ENCODE data around the gene MRPL1. TPM values are rescaled to one million over a fixed set of nuclear protein-coding genes. Genes with fewer than 3 reads are reported as not detected.

Gene MRPL1
- total RNA-seq, 1 experiment from 2014 or later: 18.3 TPM

DNA sequence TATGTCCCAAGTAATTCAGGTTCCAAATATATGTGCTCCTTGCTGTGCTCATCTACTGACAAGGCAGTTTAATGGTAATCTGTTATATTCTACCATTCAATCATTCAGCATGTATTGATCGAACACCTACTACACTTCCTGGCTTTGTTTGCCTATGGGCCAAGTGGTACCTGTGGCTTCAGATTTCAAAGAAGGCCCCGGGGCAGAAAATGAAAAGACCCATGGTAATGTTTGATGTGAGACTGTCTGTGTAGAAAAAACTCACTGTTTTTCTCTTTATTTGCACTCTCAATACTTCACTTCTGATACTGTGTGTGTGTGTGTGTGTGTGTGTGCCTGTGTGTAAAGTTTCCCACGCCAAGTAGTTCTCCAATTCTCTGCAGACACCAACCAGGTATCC lies 133.4 kb downstream of the MRPL1 start:
- Histone ChIP-seq H3K36me3 (ENCODE audit: control insufficient read depth, insufficient read depth, low read length) (no peaks in the 10 kb centered on the region), H3K9me3 (ENCODE audit: control insufficient read depth, insufficient read depth, low read depth, low read length) (no peaks in the 10 kb centered on the region), H3K27me3 (ENCODE audit: control insufficient read depth, insufficient read depth, low read length) (no peaks in the 10 kb centered on the region), H3K27ac (ENCODE audit: low read length) (no peak overlapping the region), H3K4me1 (ENCODE audit: control insufficient read depth, insufficient read depth, low read length) (no peaks in the 10 kb centered on the region), H3K4me3 (ENCODE audit: low read depth in 2 of 2, low read length in 2 of 2) (no peak overlapping the region)
- ChIA-PET POLR2A (no interaction called here), CTCF (no interaction called here)
- BruUV-seq (replicated peaks): no TSS peak
- TF ChIP-seq POLR2AphosphoS5 (IDR thresholded peaks at IDR 0.05; ENCODE audit: low read depth, low read length) (no peak), SIN3A (IDR thresholded peaks at IDR 0.05; ENCODE audit: borderline replicate concordance, insufficient read depth, low read depth, low read length) (no peak), TCF7L2 (IDR thresholded peaks at IDR 0.05; ENCODE audit: low read depth, low read length) (no peak)
- TF ChIP-seq, protein P1, sequence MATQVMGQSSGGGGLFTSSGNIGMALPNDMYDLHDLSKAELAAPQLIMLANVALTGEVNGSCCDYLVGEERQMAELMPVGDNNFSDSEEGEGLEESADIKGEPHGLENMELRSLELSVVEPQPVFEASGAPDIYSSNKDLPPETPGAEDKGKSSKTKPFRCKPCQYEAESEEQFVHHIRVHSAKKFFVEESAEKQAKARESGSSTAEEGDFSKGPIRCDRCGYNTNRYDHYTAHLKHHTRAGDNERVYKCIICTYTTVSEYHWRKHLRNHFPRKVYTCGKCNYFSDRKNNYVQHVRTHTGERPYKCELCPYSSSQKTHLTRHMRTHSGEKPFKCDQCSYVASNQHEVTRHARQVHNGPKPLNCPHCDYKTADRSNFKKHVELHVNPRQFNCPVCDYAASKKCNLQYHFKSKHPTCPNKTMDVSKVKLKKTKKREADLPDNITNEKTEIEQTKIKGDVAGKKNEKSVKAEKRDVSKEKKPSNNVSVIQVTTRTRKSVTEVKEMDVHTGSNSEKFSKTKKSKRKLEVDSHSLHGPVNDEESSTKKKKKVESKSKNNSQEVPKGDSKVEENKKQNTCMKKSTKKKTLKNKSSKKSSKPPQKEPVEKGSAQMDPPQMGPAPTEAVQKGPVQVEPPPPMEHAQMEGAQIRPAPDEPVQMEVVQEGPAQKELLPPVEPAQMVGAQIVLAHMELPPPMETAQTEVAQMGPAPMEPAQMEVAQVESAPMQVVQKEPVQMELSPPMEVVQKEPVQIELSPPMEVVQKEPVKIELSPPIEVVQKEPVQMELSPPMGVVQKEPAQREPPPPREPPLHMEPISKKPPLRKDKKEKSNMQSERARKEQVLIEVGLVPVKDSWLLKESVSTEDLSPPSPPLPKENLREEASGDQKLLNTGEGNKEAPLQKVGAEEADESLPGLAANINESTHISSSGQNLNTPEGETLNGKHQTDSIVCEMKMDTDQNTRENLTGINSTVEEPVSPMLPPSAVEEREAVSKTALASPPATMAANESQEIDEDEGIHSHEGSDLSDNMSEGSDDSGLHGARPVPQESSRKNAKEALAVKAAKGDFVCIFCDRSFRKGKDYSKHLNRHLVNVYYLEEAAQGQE (IDR thresholded peaks at IDR 0.05; ENCODE audit: insufficient read depth in 1 of 2, low read depth in 2 of 2, low read length in 1 of 2): no peak
- TF ChIP-seq, protein P2, sequence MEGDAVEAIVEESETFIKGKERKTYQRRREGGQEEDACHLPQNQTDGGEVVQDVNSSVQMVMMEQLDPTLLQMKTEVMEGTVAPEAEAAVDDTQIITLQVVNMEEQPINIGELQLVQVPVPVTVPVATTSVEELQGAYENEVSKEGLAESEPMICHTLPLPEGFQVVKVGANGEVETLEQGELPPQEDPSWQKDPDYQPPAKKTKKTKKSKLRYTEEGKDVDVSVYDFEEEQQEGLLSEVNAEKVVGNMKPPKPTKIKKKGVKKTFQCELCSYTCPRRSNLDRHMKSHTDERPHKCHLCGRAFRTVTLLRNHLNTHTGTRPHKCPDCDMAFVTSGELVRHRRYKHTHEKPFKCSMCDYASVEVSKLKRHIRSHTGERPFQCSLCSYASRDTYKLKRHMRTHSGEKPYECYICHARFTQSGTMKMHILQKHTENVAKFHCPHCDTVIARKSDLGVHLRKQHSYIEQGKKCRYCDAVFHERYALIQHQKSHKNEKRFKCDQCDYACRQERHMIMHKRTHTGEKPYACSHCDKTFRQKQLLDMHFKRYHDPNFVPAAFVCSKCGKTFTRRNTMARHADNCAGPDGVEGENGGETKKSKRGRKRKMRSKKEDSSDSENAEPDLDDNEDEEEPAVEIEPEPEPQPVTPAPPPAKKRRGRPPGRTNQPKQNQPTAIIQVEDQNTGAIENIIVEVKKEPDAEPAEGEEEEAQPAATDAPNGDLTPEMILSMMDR (IDR thresholded peaks at IDR 0.05): no peak
- in situ Hi-C loops (cut with HindIII; ENCODE audit: low pct_unique_long_range_greater_than_20kb, low sequenced_read_pairs) (no loop called here), intact Hi-C loops (cut with micrococcal nuclease; ENCODE audit: unreplicated experiment) (no loop called here)
- ATAC-seq (no peak), DNase-seq (ENCODE audit: low read depth, low spot score) (no peak)

DNA sequence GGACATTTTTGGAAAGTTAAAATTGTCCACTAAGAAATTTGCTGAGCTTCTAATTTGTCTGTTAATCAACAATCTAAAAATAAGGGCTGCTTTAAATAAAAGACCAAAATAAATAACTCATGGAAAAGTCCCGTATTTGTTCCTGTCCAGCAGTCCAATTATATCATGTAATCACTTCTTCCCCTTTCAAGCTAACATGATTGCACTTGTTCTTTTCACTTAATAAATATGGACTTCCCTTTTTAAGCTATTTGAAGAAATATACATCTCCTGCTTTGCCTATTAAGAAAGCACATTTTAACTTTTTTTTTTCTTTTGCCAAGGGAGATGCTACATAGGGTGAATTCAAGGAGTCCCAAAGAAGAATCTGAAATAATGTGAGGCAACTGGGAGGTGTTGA lies 138.9 kb downstream of the MRPL1 start:
- TF ChIP-seq POLR2AphosphoS5 (IDR thresholded peaks at IDR 0.05; ENCODE audit: low read depth, low read length) (no peak), TCF7L2 (IDR thresholded peaks at IDR 0.05; ENCODE audit: low read depth, low read length) (no peak), SIN3A (IDR thresholded peaks at IDR 0.05; ENCODE audit: borderline replicate concordance, insufficient read depth, low read depth, low read length) (no peak)
- TF ChIP-seq, protein P2 (IDR thresholded peaks at IDR 0.05): no peak
- TF ChIP-seq, protein P1 (IDR thresholded peaks at IDR 0.05; ENCODE audit: insufficient read depth in 1 of 2, low read depth in 2 of 2, low read length in 1 of 2): no peak
- in situ Hi-C loops (cut with HindIII; ENCODE audit: low pct_unique_long_range_greater_than_20kb, low sequenced_read_pairs): no loop called here
- POLR2A ChIA-PET: interaction anchor here (0.6 kb wide), 1 partner anchor 44 kb away, joined by 3 read pairs; no protein-coding TSS in a partner anchor

More for the DNA sequence above, 138.9 kb downstream of the MRPL1 start:
- Histone ChIP-seq H3K9me3 (ENCODE audit: control insufficient read depth, insufficient read depth, low read depth, low read length) (no peaks in the 10 kb centered on the region), H3K36me3 (ENCODE audit: control insufficient read depth, insufficient read depth, low read length) (no peaks in the 10 kb centered on the region), H3K4me1 (ENCODE audit: control insufficient read depth, insufficient read depth, low read length) (no peaks in the 10 kb centered on the region), H3K27me3 (ENCODE audit: control insufficient read depth, insufficient read depth, low read length) (0 out of 2 replicates have a peak, but pooled peaks cover 2% of the 10 kb centered on the region), H3K27ac (ENCODE audit: low read length) (no peak overlapping the region), H3K4me3 (ENCODE audit: low read depth in 2 of 2, low read length in 2 of 2) (no peak overlapping the region)
- no TSS peak for BruUV-seq (replicated peaks)
- DNase-seq (ENCODE audit: low read depth, low spot score): no peak
- ATAC-seq: no peak
- CTCF ChIA-PET: no interaction called here
- intact Hi-C loops (cut with micrococcal nuclease; ENCODE audit: unreplicated experiment): no loop called here

Data from Panc1 (cell line).